CMK (cell line): Measurements from ENCODE around the gene GPR68.

Source experiments
- DNase-seq: peaks from one replicate; pipeline ENCODE4 v3.0.0-alpha.2; 2010; ENCODE audit warnings: low read depth

The GPR68 gene, protein sequence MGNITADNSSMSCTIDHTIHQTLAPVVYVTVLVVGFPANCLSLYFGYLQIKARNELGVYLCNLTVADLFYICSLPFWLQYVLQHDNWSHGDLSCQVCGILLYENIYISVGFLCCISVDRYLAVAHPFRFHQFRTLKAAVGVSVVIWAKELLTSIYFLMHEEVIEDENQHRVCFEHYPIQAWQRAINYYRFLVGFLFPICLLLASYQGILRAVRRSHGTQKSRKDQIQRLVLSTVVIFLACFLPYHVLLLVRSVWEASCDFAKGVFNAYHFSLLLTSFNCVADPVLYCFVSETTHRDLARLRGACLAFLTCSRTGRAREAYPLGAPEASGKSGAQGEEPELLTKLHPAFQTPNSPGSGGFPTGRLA

DNA sequence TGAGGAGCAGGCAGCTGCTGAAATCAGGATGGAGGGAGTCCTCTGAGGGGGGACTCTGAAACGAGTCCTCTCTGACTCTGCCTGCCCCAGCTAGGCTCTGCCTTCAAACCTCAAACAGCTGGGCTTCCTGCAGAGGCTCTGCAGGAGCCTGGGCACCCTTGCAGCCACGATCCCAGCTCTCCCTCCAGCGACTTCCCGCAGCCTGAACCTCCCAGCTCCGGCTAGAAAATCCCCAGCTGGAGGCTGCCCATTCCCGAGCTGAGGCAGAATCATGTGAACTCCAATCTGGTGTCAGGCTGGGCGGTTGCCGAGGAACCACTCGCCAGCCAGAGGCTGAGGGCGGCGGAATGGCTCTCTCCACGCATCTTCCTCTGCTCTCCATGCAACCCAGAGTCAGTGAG is at the start of gene GPR68:
Gene GPR68, minus strand, starts transcription at position 204 of the 401 bp plus-strand sequence. CDS start 9,654 bp downstream, outside the sequence.
- DNase-seq, result no peak

DNA sequence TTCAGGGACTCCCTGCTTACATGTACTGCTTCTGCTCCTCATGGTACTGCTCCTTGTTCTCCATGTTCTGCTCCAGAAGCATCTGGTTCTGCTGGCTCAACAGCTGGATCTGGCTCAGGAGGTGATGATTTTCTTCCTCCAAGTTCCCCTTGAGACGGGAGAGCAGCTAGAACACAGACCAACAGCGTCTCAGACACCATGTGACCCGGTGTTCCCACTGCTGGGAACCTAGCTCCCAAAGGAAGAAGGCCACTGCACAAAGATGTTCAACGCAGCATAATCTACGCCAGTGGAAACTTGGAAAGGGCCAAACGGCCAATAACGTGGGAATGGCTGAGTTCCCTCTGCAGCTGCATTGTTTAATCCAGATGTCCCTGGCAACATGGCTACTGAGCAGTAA is 49.6 kb upstream of the GPR68 start:
- DNase-seq, result no peak

DNA sequence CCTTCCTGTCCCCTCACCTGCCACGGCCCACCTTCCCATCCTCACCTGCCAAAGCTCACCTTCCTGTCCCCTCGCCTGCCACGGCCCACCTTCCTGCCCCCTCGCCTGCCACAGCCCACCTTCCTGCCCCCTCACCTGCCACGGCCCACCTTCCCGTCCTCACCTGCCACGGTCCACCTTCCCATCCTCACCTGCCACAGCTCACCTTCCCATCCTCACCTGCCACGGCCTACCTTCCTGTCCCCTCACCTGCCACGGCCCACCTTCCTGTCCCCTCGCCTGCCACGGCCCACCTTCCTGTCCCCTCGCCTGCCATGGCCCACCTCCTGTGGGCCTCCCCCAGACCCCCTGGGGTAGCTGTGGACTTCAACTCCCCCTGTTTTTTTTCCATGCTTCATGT is 48.8 kb upstream of the GPR68 start:
- DNase-seq, result no peak

DNA sequence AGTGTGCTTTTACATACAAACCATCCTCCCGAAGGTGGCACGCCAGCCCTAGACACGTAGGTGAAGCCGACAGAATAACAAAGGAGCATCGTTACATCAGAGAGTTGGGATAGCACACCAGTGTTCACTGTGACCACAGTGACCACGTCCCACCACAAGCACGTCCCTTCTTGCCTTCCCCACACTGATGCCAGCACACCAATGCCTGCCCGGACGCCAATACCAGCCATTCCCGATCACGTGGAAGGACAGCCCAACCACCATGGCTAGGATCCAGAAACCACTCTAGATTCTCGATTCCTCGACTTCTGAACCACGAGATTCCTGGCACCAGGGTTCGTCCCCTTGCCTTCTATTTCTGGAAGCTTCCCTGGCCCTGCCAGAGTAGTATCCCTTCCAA is 48.0 kb upstream of the GPR68 start:
- no peak for DNase-seq

DNA sequence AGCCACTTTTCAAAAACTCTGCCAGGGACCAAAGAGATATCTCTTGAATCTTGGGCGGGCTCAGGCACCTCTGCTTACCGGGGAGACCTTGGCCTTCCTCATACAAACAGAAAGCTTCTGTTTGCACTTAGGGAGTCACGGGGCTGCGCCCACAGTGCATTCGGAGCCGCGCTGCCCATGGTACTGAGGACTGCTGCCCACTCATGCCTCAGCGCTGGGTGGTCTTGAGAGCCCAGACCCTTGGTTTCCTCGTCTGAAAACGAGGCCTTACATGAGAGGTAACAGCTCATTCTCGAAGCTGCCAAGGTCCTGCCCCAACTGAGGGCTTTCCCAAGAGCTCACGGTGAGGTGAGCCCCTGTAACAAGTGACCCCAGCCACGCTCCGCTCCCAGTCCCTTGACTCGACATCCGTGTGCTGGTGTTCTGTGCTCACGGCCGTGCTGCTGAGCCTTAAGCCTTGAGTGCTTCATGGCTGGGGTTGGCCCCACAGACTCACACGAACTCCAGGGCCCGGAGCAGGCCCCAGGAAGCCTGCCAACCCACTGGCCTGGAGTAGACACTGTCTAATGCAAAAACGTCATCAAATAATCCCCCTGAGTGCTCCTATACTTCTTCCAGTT is 47.4 kb upstream of the GPR68 start:
- no peak for DNase-seq

DNA sequence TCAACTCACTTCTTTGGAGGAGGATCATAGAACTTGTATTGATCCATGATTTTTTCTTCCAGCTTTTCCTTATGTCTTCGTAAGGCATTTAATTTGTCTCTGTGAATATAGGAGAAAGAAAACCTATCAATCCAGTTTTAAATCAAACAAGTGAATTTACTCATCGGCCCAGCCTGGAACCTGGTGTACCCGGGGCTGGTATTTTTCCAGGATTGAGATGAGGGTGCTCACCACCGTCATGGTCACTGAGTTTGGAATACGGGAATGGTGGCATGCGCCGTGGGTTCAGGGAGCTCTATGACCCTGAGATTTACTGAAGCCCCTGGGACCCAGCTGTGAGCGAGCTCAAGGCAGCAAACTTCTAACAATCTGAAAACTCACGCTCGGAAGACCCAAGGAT is 46.5 kb upstream of the GPR68 start:
- no peak for DNase-seq

DNA sequence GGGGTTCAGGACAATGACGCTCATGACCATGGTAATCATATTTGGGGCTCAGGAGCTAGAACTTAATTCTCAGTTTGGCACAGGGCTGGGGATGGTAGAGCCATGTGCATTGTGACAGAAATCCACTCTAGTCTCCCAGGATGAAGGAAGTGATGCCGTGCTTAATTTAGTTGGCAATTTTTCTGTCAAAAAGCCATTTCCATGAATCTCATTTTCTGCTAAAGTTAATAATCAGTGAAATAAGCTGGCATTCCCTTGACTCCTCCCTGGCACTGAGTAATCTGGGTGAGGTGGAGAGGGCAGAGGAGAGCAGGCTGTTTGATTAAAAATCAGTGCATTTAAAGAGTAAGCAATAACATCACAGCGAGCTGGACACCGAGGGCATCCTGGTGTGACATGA is 45.0 kb upstream of the GPR68 start:
- no peak for DNase-seq

DNA sequence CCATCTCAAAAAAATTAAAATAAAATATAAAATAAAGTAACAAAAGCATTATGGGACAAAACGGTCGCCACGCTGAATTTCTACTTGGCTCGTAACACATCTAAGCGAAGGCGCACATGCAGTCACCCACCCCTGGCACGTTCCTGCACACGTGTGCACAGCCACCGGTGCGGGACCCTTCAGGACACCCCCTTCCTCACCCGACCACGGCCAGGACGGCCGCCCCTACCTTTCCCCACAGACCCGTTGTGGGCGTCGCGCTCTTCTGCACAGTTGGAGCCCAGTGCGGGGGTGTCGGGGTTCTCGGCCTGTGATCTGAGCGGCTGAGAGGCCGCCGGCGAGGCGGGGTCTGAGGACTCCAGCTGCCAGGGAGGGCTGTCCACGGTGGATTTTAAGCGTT is 44.4 kb upstream of the GPR68 start:
- DNase-seq, result no peak

DNA sequence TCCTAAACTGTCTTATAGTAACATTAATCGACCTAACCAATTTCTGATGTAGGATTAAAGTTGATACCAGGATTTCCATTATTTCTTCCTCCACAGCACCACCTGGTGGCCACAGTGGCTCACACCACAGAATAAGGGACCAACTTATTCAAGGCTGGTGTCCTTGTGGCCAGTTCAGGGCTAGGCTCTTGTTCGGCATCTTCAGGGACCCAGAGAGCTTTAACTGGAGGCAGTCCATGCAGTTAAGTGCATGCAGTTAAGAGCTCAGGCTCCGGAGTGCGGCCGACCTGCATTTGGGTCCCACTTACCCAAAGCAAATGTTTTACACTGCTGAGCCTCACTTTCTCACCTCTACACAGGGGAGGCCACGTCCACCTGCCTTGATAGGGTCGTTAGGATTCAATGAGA is 42.0 kb upstream of the GPR68 start:
- peak; percentile 47 for DNase-seq

DNA sequence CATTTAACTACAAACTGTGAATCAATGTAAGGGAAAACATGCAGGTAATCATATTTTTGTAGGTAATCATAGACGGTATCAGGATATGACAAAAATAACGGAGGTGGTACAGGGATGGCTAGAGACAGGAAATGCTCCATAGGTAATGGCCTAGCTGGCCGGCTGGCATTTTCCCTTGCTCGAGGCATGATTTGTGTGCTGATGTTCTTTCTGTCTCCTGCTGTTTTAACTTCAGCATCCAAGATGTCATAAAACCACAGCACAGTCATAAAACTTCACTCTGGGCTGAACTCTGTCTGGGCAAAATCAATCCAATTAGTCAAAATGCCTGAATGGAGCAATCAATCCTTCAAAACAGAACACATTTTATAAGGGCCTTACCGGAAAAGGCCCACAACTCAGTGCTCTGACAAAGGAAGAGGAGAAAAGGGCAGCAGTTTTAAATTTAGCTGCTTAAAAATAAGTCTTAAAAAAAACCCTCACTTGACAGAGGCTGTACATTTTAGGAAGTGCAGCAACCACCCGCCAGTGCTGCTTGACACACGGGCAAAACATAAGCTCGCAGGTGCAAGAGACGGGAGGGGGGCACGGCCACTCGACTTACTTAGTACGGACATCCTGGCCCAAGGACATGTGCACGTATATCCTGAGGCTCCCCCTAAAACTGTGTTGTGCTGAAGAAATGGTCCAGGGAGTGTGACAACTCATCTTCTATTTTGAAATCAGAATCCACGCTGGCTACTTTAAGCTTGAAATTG is 40.5 kb upstream of the GPR68 start:
- DNase-seq, result no peak

DNA sequence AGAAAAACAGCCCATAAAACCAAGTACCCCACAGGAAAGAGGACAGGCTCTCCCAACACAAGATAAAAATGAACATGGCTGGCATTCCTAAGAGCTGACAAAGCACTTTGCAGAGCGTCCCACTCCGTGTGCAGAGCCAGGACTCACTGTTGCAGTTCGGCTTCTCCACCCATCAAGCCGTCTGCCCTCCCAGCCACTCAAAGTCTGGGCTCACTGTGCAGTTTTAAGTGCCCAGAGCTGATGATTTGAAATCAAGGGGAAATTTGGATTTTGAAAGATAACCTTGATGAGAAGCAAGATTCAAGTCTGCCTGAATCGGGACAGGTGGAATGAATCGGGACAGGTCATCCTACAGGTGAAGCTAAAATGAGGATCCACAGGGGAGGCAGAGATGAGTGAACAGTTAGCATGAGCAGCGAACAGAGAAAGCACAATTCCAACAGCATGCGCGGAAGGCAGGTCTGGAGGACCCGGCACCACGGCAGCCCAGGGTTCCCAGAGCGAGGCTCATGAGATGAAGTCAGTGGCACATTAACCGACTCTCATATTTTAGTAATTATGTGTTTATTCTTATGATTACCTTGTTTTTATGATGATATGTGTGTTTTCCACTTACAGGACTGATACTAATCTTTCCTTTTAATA is 39.8 kb upstream of the GPR68 start:
- no peak for DNase-seq

DNA sequence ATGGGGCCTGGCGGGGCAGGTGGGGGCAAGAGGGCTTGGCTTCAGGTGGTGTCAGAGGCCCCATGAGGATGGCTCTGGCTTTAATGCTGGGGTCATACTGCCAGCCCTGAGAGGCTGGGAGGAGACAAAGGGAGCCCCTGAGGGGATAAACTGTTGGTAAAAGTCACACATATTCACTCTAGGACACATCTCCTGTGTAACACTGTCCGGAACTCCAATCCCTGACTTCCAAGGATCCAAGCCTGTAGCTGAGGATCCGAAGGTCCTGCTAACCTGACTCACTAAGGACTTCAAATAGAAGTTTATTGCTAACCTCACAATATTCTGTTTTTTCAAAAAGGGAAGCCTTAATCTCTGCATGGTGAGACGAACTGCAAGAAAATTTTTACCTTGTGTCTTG is 39.2 kb upstream of the GPR68 start:
- no peak for DNase-seq

DNA sequence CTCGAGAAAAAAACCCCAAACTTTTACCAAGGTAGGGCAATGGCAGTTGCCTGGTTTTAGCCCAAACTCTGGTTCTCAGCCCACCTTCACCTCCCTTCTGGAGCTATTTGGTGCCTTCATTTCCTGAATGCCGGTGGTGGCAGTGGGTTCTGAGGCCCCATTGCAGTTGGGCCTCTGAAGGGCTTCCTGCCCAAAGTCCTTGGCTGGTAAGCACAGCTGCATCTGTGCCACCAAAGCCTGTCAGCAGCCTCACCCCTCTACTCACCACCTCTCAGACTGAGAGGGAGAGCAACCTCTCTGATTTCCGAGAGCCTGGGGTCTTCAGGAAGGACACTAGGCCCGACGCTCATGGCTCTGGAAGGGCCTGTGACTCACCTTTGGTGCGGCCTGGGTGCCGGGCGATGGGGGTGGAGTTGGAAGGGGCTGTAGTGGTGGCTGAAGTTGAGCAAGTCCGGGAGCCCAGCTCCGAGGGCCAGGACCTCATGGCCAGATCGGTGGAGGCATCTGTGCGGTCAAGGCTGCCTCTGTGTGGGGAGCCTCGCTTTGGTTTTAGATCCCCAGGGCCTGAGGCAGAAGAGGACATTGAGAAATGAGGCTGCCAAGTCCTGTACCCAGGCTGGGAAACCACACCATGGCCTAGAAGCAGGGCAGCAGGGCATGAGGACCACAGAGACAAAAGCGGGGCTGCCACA is 38.6 kb upstream of the GPR68 start:
- no peak for DNase-seq

DNA sequence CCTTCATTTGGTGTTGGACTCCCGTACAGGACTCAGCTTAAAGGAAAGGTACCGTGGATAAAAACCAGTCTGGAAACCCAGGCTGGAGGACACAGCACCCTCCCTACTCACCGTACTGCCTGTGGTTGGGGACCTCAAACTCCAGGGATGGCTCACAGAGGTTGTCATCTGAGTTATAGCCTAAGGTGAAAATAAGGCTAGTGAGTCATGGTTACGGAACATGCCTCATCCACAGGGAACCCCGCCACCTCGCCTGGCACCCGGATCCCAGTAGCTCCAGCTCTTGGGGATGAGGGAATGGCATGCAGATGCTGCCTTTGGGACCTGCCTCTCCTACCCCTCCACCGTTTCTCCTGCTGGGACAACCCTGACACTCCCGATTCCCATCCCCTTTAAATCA is 36.8 kb upstream of the GPR68 start:
- DNase-seq, result no peak

DNA sequence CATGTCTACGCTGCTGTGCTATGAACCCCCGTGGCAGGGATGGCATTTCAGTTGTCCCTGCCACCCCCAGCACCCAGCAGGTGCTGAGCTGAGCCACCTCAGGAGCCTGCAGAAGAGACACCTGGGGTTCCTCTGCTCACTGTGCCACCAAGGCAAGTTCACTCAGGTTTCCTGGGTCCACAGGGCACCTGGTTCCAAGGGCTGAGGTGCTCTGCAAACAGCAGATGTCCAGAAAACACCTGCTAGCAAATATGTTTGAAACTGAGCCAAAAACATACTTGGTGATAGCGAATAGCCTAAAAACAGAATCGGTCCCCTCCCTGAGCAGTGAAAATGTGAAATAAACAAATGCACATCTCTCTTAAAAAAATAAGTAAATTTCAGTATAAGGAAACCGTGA is 35.6 kb upstream of the GPR68 start:
- no peak for DNase-seq

DNA sequence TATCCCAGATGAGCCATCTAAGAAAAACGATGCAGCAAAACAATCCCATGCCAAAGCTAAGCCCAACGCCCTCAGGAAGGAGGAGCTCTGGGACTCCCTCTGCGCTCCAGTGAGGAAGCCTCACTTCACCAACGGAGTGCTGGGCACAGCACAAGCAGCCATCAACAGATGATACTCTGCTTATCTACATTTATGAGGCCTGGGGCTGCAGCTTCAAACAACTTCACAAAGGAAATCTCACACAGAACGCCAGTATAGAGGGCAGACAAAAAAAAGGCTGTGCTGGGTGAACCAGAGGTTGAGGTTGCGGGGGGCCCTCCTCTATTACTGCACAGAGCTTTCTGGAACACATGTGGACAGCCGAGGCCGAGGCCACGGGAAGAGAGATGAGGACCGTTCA is 34.9 kb upstream of the GPR68 start:
- DNase-seq, result no peak

DNA sequence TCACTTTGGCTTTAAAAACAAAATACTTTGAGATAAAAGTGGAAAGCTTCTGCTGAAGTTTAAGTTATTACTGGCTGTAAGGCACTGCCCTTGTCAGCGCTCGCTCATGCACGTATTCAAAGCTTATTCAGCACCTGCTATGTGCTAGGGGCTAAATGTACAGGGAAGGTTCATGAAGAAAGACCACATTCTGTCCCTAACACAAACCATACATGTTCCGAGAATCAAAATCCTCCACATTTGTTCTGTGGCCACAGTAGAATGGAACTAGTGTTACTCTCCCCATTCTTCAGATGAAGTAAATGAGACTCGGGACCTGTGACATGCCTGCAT is 33.8 kb upstream of the GPR68 start:
- DNase-seq, result no peak

DNA sequence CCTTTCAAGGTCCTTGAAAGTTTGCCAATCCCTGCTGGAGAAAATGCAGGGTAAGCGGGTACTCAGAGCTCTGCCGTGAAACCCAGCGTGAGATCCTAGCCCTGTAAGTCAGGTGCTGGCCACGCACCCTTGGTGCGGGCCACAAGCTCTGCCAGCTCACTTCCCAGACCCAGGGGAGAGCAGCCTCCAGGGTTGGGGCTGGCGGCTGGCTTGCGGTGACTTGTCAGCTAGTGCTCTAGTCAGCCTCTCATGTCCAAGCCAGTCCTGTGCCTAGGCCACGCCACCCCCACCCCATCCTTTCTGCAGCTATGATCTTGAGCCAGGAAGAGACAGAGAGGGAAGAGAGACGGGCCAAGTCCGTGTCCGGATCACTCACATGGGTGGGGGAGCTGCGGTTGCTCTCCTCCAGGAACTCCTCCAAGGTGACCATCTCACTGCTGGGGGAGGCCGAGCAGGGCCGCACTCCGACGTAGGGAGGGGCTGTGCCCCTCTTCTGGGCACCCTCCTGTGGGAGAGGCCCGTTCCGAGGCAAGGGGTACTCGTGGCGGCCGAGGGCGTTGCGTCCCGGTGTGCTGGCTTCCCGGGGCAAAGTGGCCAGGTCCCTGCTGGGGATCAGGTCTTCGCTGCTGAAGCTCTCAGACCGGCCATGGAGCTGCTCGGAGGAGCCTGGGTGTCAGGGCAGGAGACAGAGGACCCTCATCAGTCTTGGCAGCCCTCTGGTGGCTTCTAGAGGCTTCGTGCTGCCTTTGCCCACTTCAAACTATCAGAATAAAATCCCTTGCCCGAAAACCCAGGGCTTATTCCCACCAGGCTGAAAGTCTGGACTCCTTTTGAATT is 33.3 kb upstream of the GPR68 start:
- no peak for DNase-seq

DNA sequence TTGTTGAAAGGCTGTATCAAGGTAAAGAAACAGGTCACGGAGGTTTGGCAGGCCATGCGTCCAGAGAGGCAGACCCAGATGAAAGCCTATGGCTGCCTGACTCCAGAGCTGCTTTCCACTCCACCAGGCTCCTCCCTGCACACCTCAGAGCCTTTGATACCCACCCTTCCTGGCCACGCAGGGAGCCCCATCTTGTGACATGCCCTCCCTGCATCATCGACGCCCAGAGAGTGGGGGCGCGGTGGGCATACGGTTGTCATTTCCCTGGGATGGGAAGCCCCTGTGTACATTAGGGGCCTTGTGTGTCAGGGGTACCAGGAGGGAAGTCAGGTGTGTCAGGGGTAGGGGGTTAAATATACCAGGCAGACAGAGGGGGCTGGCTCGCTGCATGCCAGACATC is 30.3 kb upstream of the GPR68 start:
- no peak for DNase-seq

DNA sequence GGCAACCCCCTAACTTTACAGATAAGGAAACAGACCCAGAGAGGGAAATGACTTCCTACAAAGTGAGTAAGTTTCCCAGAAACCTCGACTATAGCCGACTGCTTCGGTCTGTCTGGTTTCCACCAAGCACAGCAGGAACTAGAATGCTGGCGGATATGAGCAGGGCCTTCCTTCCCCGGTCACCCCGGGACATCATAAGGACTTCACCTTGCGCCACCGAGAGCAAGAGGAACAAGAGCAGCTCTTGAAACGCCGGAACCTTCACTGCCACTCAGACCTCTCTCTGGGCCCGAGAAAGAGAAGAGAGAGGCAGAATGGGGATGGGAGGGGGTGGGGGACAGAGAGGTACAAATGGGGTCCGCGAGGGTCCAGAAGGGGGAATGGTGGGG is 29.4 kb upstream of the GPR68 start:
- no peak for DNase-seq

DNA sequence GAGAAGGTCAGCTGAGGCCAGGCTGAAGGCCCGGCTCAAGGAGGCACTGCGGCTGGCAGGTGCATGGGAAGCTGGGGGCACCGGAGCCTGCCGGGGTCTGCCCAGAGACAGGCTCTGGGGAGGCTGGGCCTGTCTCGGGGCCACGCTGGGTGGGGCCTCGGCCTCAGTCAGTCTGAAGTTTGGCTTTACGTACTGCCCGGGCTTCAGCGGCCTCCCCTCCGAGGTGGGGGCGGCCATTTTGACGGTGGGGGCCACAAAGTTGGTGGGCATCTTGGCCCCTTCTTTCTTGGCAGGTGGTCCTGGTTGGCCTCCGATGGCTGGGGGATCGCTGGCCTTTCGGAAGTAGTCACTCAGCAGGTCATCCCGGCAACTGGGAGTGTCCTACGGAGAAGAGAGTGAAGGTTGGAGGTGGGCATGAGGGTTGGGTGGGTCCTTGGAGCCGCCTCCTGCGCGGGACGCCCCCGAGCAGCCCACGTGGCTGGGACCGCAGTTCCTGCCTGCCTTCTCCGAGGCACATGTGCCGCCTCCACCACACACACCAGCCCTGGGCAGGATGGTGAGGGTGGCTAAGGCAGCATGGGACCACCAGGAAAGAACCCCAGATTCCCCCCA is 28.9 kb upstream of the GPR68 start:
- no peak for DNase-seq
